HS-5 (cell line): ENCODE results near the gene CD6.

Experiments
- DNase-seq: peaks from one replicate; pipeline ENCODE4 v3.0.0-alpha.2; 2012; ENCODE audit warnings: low read depth

The CD6 gene

GRCh38 chr11:60985991-60986915, 14.8 kb downstream of the CD6 start:
- DNase-seq = peak; percentile 37

DNA sequence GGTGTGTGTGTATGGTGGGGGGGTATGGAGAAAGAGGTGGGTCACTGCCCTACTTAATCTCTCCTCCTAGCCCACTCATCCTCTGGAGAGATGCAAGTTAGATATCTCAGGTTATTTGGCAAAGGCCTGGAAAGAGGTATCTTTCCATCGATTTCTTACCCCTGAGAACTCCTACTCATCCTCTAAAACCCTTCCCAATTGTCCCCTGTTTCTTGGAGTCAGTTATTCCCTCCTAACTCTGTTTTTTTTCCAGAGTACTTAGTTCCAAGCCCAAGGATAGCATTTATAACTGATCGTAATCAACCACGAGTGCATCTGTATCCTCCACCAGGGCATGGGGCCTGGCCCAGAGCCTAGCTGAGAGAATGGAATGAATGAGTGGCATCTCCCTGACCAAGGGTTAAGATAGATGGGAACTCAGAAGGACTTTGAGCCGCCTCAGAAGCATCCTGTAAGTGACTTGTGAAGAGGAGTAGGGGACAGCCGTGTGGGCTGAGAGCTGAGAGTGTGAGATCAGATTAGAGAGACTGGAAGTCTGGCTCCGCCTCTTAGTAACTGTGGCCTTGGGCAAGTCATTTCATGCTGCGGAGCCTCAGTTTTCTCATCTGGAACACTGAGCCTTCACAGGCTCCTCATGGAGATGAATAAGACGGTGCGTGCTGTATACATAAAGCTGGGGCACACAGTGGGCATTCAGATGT, 16.2 kb downstream of the CD6 start:
- DNase-seq = no peak

GRCh38 chr11:60988658-60989057, 17.2 kb downstream of the CD6 start:
- DNase-seq = no peak

- DNase-seq = no peak
Observed at GRCh38 chr11:60989093-60989650, 17.7 kb downstream of the CD6 start.

- no peak for DNase-seq
Observed at GRCh38 chr11:60991457-60991856, 20.0 kb downstream of the CD6 start.

DNA sequence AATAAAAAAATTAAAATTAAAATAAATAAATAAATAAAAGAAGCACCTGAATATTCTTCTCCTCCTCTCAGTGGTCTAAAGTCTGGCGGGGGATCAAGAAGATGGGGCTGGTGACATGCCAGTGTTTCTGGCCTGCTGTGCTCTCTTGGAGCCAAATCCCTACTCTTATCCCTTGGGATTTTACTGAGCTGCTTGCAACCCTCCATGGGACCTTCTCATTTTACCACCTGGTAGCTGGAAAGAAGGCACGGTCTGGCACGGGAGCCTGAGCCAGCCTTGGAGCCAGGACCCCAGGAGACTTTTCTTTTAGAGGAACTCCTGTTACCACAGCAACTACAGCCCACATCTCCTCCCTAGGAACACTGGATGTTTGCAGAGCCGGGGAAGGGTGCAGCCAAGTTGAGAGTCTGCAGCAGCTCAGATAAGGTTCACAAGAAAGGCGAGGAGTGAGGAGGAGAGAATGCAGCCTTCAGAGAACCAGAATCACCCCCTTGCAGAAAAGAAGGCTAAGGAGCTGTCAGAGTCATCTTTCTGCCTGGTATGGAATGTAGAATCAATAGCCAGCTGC, 21.4 kb downstream of the CD6 start:
- DNase-seq = no peak

GRCh38 chr11:60993615-60994014, 22.1 kb downstream of the CD6 start:
- DNase-seq = no peak

- no peak for DNase-seq
Observed at GRCh38 chr11:60994541-60995080, 23.1 kb downstream of the CD6 start.

DNA sequence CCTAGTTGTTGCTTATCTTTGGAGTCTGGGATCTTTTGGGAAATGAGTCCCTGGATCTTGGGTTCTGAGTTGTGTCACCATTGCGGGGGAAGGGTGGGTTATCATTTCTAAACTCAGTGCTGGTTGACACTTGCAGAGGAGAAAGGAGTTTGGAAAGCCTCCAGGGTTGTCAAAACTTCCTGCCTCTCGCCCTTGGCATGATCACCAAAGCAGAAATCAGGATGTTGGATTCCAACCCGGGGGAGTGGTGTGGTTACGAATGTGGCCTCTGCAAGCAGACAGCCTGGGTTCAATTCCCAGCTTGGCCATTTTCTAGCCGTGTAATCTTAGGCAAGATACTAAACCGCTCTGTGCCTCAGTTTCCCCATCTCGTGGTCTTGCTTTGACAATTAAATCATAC, 24.3 kb downstream of the CD6 start:
- DNase-seq = no peak

GRCh38 chr11:60996381-60997138, 25.1 kb downstream of the CD6 start:
- no peak for DNase-seq

DNA sequence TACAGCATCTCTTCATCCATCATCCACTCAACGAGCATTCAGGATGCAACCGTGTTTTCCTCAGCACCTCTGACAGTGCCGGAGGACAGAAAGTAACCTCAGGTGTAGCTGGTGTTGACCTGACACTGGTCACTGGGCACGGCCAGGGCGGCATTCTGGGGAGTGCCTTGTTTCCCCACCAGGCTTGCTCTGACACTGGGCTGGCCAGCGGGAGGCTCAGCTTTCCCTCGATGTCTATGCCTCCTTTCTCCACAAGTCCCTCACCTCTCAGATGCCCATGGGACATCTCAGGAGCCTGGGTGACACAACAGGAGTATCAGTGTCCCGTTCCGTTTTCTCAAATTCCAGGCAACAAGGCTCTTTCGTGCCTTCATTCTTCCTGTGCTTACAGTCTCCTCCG, 28.9 kb downstream of the CD6 start:
- DNase-seq = no peak

DNA sequence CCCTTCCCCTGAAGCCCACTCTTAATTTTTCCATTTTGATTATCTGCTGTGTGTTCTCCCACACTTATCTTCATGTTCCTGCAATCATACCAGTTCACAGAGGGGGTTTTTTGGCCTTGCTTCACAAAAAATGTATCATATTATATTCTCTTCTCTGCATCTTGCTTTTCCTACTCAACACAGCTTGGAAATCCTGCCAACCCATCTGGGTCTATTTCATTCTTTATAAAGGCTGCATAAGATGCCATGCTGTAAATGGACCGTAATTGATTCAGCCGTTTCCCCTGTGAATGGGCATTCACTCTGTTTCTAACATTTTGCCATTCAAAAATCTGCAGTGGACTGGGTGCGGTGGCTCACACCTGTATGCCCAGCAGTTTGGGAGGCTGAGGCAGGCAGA, 30.5 kb downstream of the CD6 start:
- no peak for DNase-seq

- DNase-seq = no peak
Observed at GRCh38 chr11:61002598-61002997, 31.1 kb downstream of the CD6 start.

GRCh38 chr11:61004180-61004611, 32.7 kb downstream of the CD6 start:
- no peak for DNase-seq

- no peak for DNase-seq
Observed at GRCh38 chr11:61004761-61005181, 33.3 kb downstream of the CD6 start.

- no peak for DNase-seq
Observed at GRCh38 chr11:61007383-61007955, 36.0 kb downstream of the CD6 start.

DNA sequence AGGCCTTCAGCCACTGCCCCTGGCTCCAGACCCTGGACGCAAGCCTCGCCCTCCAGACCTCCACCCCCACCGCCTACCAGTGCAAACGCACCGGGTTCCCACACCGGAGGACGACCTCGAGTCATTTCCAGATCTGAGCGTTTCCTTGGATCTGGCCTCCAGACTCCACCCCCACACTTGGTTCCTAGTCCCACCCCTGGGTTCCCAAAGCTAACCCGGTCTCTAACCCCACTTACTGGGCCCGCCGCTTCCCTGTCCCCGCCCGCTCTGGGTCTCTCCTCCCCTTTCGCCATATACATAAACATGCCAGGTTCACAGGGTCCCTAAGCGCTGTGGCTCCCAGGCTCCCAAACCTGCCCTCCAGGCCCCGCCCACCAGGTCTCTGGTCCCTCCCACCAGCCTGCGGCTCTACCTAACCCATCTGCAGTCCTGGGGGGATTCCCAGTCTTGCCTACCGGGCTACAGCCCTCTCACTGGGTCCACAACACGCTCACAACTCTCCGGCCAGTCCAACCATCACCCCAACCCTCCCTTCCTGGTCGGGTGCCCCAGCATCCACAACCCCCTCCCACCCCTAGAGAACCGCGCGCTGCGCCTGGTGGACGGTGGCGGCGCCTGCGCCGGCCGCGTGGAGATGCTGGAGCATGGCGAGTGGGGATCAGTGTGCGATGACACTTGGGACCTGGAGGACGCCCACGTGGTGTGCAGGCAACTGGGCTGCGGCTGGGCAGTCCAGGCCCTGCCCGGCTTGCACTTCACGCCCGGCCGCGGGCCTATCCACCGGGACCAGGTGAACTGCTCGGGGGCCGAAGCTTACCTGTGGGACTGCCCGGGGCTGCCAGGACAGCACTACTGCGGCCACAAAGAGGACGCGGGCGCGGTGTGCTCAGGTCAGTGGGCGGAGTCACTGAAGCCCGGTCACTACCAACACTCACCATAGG, 36.7 kb downstream of the CD6 start:
- DNase-seq = no peak

DNA sequence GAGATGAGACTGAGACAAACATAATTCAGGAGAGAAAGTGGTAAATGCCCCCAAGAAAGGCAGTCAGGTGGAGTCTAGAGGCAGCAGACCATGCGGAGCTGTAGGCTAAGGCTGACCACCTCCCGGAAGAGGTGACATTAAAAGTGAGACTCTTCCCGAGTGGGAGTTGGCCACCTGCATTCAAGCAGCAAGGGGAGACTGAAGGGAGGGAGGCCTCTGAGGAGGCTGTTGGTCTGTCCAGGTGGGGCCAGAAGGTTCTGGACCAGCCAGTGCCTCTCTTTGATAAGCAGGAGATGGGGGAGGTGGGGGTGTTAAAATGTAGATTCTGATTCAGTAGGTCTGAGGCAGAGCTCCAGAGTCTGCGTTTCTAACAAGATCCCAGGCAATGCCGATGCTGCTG, 37.5 kb downstream of the CD6 start:
- no peak for DNase-seq

DNA sequence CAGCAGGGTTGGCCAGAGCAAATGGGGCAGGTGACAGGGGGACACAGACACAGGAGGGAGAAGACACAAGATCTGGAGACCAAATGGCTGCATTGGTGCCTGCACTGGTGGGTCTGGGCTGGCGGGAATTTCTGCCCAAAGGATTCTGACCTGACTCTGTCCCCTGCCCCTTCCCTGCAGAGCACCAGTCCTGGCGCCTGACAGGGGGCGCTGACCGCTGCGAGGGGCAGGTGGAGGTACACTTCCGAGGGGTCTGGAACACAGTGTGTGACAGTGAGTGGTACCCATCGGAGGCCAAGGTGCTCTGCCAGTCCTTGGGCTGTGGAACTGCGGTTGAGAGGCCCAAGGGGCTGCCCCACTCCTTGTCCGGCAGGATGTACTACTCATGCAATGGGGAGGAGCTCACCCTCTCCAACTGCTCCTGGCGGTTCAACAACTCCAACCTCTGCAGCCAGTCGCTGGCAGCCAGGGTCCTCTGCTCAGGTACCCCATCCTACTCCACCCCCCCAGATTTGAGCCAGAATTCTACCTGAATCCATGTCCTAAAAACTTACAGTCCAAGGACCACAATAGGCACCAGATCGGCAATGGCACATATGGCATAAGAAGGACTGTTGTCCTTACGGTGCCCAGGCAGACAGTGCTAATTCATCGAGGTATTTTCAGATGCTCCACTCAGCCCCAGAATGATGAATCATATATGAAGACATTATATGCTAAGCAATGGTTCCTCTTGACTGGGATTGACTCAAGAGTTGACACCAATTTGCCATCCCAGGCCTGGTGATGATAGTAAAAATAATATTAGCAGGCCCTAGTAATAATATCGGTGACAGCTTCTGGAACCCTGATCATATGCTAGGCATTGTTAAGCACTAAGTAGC, 38.2 kb downstream of the CD6 start:
- no peak for DNase-seq
